IMR-90 (cell line): ENCODE measurements around the gene SEC23IP. TPM values are rescaled to one million over a fixed set of nuclear protein-coding genes. Genes with fewer than 3 reads are reported as not detected.

ENCODE experiments used
- ATAC-seq: fragments of 200-7000 bp; cut with Tn5 transposase; 2 replicates; pipeline ENCODE4 v1.9.1; 2020; ENCODE audit warnings: low read depth, mild to moderate bottlenecking, moderate library complexity
- BruUV-seq: library from RNA; stranded (reverse); fragments of 400-500 nt; replicated peaks from 2 replicates; lab custom pipeline; 2021; lab: Mats Ljungman, UMichigan
- CTCF ChIA-PET: fragments of 300-600 bp; formaldehyde crosslinking; extraction: SDS; loops from one replicate; lab custom pipeline; 2021; ENCODE audit warnings: antibody characterized with exemption; lab: Yijun Ruan, JAX
- POLR2A ChIA-PET: fragments of 300-600 bp; sonication (Branson Sonifier 250); formaldehyde crosslinking; loops from one replicate; lab custom pipeline; 2022; ENCODE audit warnings: antibody characterized with exemption; ENCODE audit not compliant: unreplicated experiment; lab: Charles Lee
- DNase-seq: peaks from one replicate; pipeline ENCODE4 v3.0.0; 2013
- H2AFZ ChIP-seq: replicated peaks from 2 replicates; pipeline ENCODE3; 2013; ENCODE audit warnings: low read length, mild to moderate bottlenecking; ENCODE audit not compliant: poor library complexity
- H2AK5ac ChIP-seq: 2 replicates; pipeline ENCODE4 v1.6.1; 2013; ENCODE audit warnings: low read depth, low read length, inconsistent platforms
- H2AK9ac ChIP-seq: replicated peaks from 2 replicates; pipeline ENCODE3; 2013; ENCODE audit warnings: mild to moderate bottlenecking, low read depth, low read length, moderate library complexity; ENCODE audit not compliant: poor library complexity
- H2BK120ac ChIP-seq: 2 replicates; pipeline ENCODE4 v1.6.1; 2013; ENCODE audit warnings: low read depth, low read length, inconsistent platforms
- H2BK15ac ChIP-seq: 3 replicates; pipeline ENCODE4 v1.6.1; 2013; ENCODE audit warnings: low read depth, low read length, inconsistent platforms
- H2BK20ac ChIP-seq: 2 replicates; pipeline ENCODE4 v1.6.1; 2013; ENCODE audit warnings: low read depth, mild to moderate bottlenecking, inconsistent platforms, low read length, moderate library complexity
- H2BK5ac ChIP-seq: 2 replicates; pipeline ENCODE4 v1.6.1; 2013; ENCODE audit warnings: mild to moderate bottlenecking, low read depth, low read length, inconsistent platforms; ENCODE audit not compliant: poor library complexity, severe bottlenecking
- H3K14ac ChIP-seq: replicated peaks from 2 replicates; pipeline ENCODE4 v1.6.1; 2013; ENCODE audit warnings: low read depth, low read length, inconsistent platforms
- H3K18ac ChIP-seq: 2 replicates; pipeline ENCODE4 v1.6.1; 2013; ENCODE audit warnings: low read depth, low read length, control low read depth
- H3K23ac ChIP-seq: 2 replicates; pipeline ENCODE4 v1.6.1; 2013; ENCODE audit warnings: low read depth, low read length, inconsistent platforms
- H3K27ac ChIP-seq: 2 replicates; pipeline ENCODE4 v1.5.1; 2013; ENCODE audit warnings: mild to moderate bottlenecking, control low read depth, low read length; ENCODE audit not compliant: insufficient read depth
- H3K27me3 ChIP-seq: 2 replicates; pipeline ENCODE4 v1.6.1; 2013; ENCODE audit warnings: low read length; ENCODE audit not compliant: control insufficient read depth, insufficient read depth
- H3K36me3 ChIP-seq: 2 replicates; pipeline ENCODE4 v1.6.1; 2013; ENCODE audit warnings: low read length, mixed read lengths; ENCODE audit not compliant: control insufficient read depth, insufficient read depth
- H3K4ac ChIP-seq: 2 replicates; pipeline ENCODE4 v1.6.1; 2013; ENCODE audit warnings: low read depth, low read length, inconsistent platforms
- H3K4me1 ChIP-seq: 2 replicates; pipeline ENCODE4 v1.6.1; 2013; ENCODE audit warnings: low read length, mixed read lengths; ENCODE audit not compliant: control insufficient read depth, insufficient read depth
- H3K4me2 ChIP-seq: 2 replicates; pipeline ENCODE4 v1.6.1; 2013; ENCODE audit warnings: low read depth, mild to moderate bottlenecking, control low read depth, low read length, moderate library complexity
- H3K4me3 ChIP-seq: 2 replicates; pipeline ENCODE4 v1.5.1; 2013; ENCODE audit warnings: low read depth, mild to moderate bottlenecking, control low read depth, low read length, moderate library complexity; ENCODE audit not compliant: insufficient read depth
- H3K56ac ChIP-seq: 2 replicates; pipeline ENCODE4 v1.6.1; 2013; ENCODE audit warnings: low read length, inconsistent platforms; ENCODE audit not compliant: insufficient read depth; ENCODE audit errors: extremely low read depth
- H3K79me1 ChIP-seq, 2 experiments: 2 replicates each; pipeline ENCODE4 v1.6.1; 2013; ENCODE audit warnings: low read length in 2 of 2, inconsistent platforms in 1 of 2, low read depth in 1 of 2
- H3K9ac ChIP-seq: 2 replicates; pipeline ENCODE4 v1.6.1; 2013; ENCODE audit warnings: low read depth, low read length, control low read depth
- H3K9me1 ChIP-seq: 2 replicates; pipeline ENCODE4 v1.6.1; 2013; ENCODE audit warnings: low read length, inconsistent platforms; ENCODE audit not compliant: insufficient read depth
- H3K9me3 ChIP-seq: 2 replicates; pipeline ENCODE4 v1.6.1; 2013; ENCODE audit warnings: low read length; ENCODE audit not compliant: control insufficient read depth, insufficient read depth
- H4K20me1 ChIP-seq: 2 replicates; pipeline ENCODE4 v1.6.1; 2013; ENCODE audit warnings: low read length, inconsistent platforms; ENCODE audit not compliant: insufficient read depth
- H4K5ac ChIP-seq: 2 replicates; pipeline ENCODE4 v1.6.1; 2013; ENCODE audit warnings: mild to moderate bottlenecking, low read depth, low read length, control low read depth
- H4K8ac ChIP-seq, 2 experiments: 2 replicates each; pipeline ENCODE4 v1.6.1; 2013; ENCODE audit warnings: low read depth in 2 of 2, low read length in 2 of 2, control low read depth in 1 of 2, inconsistent platforms in 1 of 2
- H4K91ac ChIP-seq: 2 replicates; pipeline ENCODE4 v1.6.1; 2013; ENCODE audit warnings: low read depth, low read length, inconsistent platforms; ENCODE audit not compliant: insufficient read depth
- BHLHE40 ChIP-seq: fragments of 150-350 bp; IDR thresholded peaks from 2 replicates; pipeline ENCODE4 v1.6.1; 2016; ENCODE audit warnings: mild to moderate bottlenecking, low read depth, low read length
- CEBPB ChIP-seq: IDR thresholded peaks from 2 replicates; pipeline ENCODE4 v1.6.1; 2012; ENCODE audit warnings: low read depth, low read length, improper control_type of control experiment
- CHD1 ChIP-seq: IDR thresholded peaks from 2 replicates; pipeline ENCODE4 v1.6.1; 2012; ENCODE audit warnings: low read depth, low read length, improper control_type of control experiment
- CTCF ChIP-seq: conservative IDR thresholded peaks from 2 replicates; pipeline ENCODE4 v1.5.1; 2012; ENCODE audit warnings: mild to moderate bottlenecking, low read depth, low read length, improper control_type of control experiment
- ELK1 ChIP-seq: fragments of 150-350 bp; IDR thresholded peaks from 2 replicates; pipeline ENCODE4 v1.6.1; 2016; ENCODE audit warnings: low read depth, mild to moderate bottlenecking, low read length, moderate library complexity, borderline replicate concordance
- FOS ChIP-seq: fragments of 150-350 bp; IDR thresholded peaks from 2 replicates; pipeline ENCODE4 v1.6.1; 2016; ENCODE audit warnings: low read depth, low read length
- MAFK ChIP-seq: IDR thresholded peaks from 2 replicates; pipeline ENCODE4 v1.6.1; 2012; ENCODE audit warnings: low read depth, low read length, improper control_type of control experiment
- MAZ ChIP-seq: IDR thresholded peaks from 2 replicates; pipeline ENCODE4 v1.6.1; 2012; ENCODE audit warnings: low read depth, mild to moderate bottlenecking, low read length, improper control_type of control experiment, moderate library complexity, borderline replicate concordance
- MXI1 ChIP-seq: IDR thresholded peaks from 2 replicates; pipeline ENCODE4 v1.6.1; 2012; ENCODE audit warnings: low read depth, mild to moderate bottlenecking, low read length, moderate library complexity, borderline replicate concordance
- NFE2L2 ChIP-seq: fragments of 150-350 bp; IDR thresholded peaks from 2 replicates; pipeline ENCODE4 v1.6.1; 2016; ENCODE audit warnings: low read depth, mild to moderate bottlenecking, low read length
- POLR2A ChIP-seq: IDR thresholded peaks from 2 replicates; pipeline ENCODE4 v1.6.1; 2012; ENCODE audit warnings: mild to moderate bottlenecking, low read depth, low read length
- RAD21 ChIP-seq: IDR thresholded peaks from 2 replicates; pipeline ENCODE4 v1.6.1; 2012; ENCODE audit warnings: low read length, improper control_type of control experiment
- RCOR1 ChIP-seq: IDR thresholded peaks from 2 replicates; pipeline ENCODE4 v1.6.1; 2012; ENCODE audit warnings: mild to moderate bottlenecking, low read length, improper control_type of control experiment; ENCODE audit not compliant: insufficient replicate concordance
- RFX5 ChIP-seq: IDR thresholded peaks from 2 replicates; pipeline ENCODE4 v1.8.0; 2012; ENCODE audit warnings: low read depth, mild to moderate bottlenecking, low read length, moderate library complexity
- SMC3 ChIP-seq: fragments of 150-350 bp; IDR thresholded peaks from 2 replicates; pipeline ENCODE4 v1.6.1; 2016; ENCODE audit warnings: low read depth, mild to moderate bottlenecking, antibody characterized with exemption, low read length, moderate library complexity
- dilution Hi-C: fragments of 300-500 bp; cut with HindIII; formaldehyde crosslinking; loops from one replicate; pipeline ENCODE4 v1.14.3; 2018; ENCODE audit warnings: low sequenced_read_pairs; ENCODE audit not compliant: unreplicated experiment
- in situ Hi-C: fragments of 300-500 bp; cut with MboI; formaldehyde crosslinking; loops from 3 replicates; pipeline ENCODE4 v1.14.3; 2019; ENCODE audit warnings: low sequenced_read_pairs, inconsistent platforms, mixed read lengths
- intact Hi-C: fragments of 100-400 bp; cut with micrococcal nuclease; formaldehyde crosslinking; loops from 2 replicates; pipeline ENCODE4 v1.10.0; 2022
- polyA plus RNA-seq, 3 experiments: library from polyadenylated mRNA; depleted of rRNA; stranded (reverse); fragments of >200 nt; gene quantifications; 2 replicates each; pipeline ENCODE4 v1.2.3, GENCODE V29; 2012; ENCODE audit warnings: low replicate concordance in 1 of 3
- total RNA-seq: library from RNA; depleted of rRNA; stranded (reverse); fragments of >200 nt; gene quantifications from 2 replicates; pipeline ENCODE4 v1.2.3, GENCODE V29; 2012
- TF ChIP-seq, protein P1 (sequence below): fragments of 150-350 bp; IDR thresholded peaks from 2 replicates; pipeline ENCODE4 v1.6.1; 2017; ENCODE audit warnings: mild to moderate bottlenecking, antibody characterized with exemption, low read length, low read depth

The SEC23IP gene
- total and polyA plus RNA-seq, 2 of the 4 experiments (the other 2 are of a cell fraction): 37.4 to 39.8 TPM

- Histone ChIP-seq H3K9me1 (no peaks in the 10 kb centered on the region), H3K23ac (no peak overlapping the region), H3K9me3 (no peaks in the 10 kb centered on the region), H4K91ac (no peak overlapping the region), H3K79me1 (peaks cover 7 to 13% of the 10 kb centered on the region in 2 experiments; a peak in 3 of 4 replicates), H3K4me3 (no peak overlapping the region), H3K4me1 (no peaks in the 10 kb centered on the region), H2AK5ac (no peak overlapping the region), H3K27me3 (no peaks in the 10 kb centered on the region), H3K27ac (no peak overlapping the region), H2BK5ac (no peak overlapping the region), H4K5ac (no peak overlapping the region), H3K56ac (no peak overlapping the region), H2BK20ac (no peak overlapping the region), H3K4ac (no peak overlapping the region), H3K4me2 (no peak overlapping the region), H3K14ac (no peak overlapping the region), H3K36me3 (peaks cover 37% of the 10 kb centered on the region), H2AK9ac (no peak overlapping the region), H2AFZ (no peak overlapping the region), H3K18ac (no peak overlapping the region), H3K9ac (no peak overlapping the region), H2BK15ac (no peak overlapping the region), H4K8ac (no peak overlapping the region), H2BK120ac (no peak overlapping the region), H4K20me1 (no peaks in the 10 kb centered on the region)
- no peak for ATAC-seq
- in situ Hi-C loops: loop anchor here (25.0 kb wide), 1 partner anchor 934 kb away; the partner anchor contains the start of gene WDR11
- CTCF ChIA-PET: interaction anchor here (1.3 kb wide), 1 partner anchor 10 kb away, joined by 5 read pairs; no protein-coding TSS in a partner anchor
- BruUV-seq: no TSS peak
- dilution Hi-C loops: no loop called here
- TF ChIP-seq BHLHE40 (no peak), RCOR1 (no peak), POLR2A (no peak), FOS (no peak), SMC3 (no peak), MXI1 (no peak), CHD1 (no peak), MAFK (no peak), MAZ (no peak), RAD21 (no peak), CEBPB (no peak), RFX5 (no peak), NFE2L2 (no peak), CTCF (no peak), ELK1 (no peak)
- TF ChIP-seq, protein P1, sequence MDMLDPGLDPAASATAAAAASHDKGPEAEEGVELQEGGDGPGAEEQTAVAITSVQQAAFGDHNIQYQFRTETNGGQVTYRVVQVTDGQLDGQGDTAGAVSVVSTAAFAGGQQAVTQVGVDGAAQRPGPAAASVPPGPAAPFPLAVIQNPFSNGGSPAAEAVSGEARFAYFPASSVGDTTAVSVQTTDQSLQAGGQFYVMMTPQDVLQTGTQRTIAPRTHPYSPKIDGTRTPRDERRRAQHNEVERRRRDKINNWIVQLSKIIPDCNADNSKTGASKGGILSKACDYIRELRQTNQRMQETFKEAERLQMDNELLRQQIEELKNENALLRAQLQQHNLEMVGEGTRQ: no peak
- intact Hi-C loops: loop anchor here (5.0 kb wide), 1 partner anchor 871 kb away; no protein-coding TSS in a partner anchor
- POLR2A ChIA-PET: no interaction called here
- DNase-seq: no peak
Measured at GRCh38 chr10:119928411-119928810, 35.9 kb downstream of the SEC23IP start.
